Activated T-helper 2 cell treated with anti-CD3 and anti-CD28 coated beads, Interferon-gamma antibody, Interleukin-2, Interleukin-4, amounts not matched to agents 10 μg/mL and 5 μg/mL and 100 μg/mL, durations not matched to agents 14 hours and 24 hours and 36 hours (primary cell): ENCODE data around the gene CLHC1. TPM values are rescaled to one million over a fixed set of nuclear protein-coding genes. Genes with fewer than 3 reads are reported as not detected.
A peak's percentile ranks its signal among the peaks of the same experiment; 100 is the strongest.
"Not testable (repeated sequence)": the region's sequence is repeated elsewhere in the genome, so short reads cannot be mapped to it uniquely, and the experiment has no call there.

Source experiments
- DNase-seq: peaks from one replicate; pipeline ENCODE4 v3.0.0; 2021; ENCODE audit warnings: low spot score
- H3K27ac Mint-ChIP-seq: one replicate; pipeline ENCODE4 v1.8.0; 2021; ENCODE audit warnings: mixed read lengths
- H3K27me3 Mint-ChIP-seq: one replicate; pipeline ENCODE4 v1.8.0; 2021; ENCODE audit warnings: low read depth, mixed read lengths
- H3K36me3 Mint-ChIP-seq: one replicate; pipeline ENCODE4 v1.8.0; 2021; ENCODE audit warnings: low read depth, mixed read lengths
- H3K4me1 Mint-ChIP-seq: one replicate; pipeline ENCODE4 v1.8.0; 2021; ENCODE audit warnings: low read depth, mixed read lengths
- H3K4me3 Mint-ChIP-seq: one replicate; pipeline ENCODE4 v1.8.0; 2021; ENCODE audit warnings: low read depth, mild to moderate bottlenecking, moderate library complexity, mixed read lengths
- H3K9me3 Mint-ChIP-seq: one replicate; pipeline ENCODE4 v1.8.0; 2021; ENCODE audit warnings: mixed read lengths
- intact Hi-C: fragments of 100-400 bp; cut with micrococcal nuclease; formaldehyde crosslinking; loops from one replicate; pipeline ENCODE4 v1.15.1; 2023
- total RNA-seq: library from RNA; stranded (reverse); gene quantifications from 2 replicates; pipeline ENCODE4 v1.2.3, GENCODE V29; 2022

CLHC1 gene
- total RNA-seq, 1 donor from 2014 or later = 12.0 TPM

GRCh38 chr2:55247025-55247424 lies 14.9 kb upstream of the CLHC1 start:
- Mint-ChIP-seq H3K27ac (no peak overlapping the region), H3K36me3 (peaks cover 61% of the 10 kb centered on the region)

GRCh38 chr2:55245411-55245810 lies 13.3 kb upstream of the CLHC1 start:
- H3K27ac Mint-ChIP-seq = no peak overlapping the region
- H3K9me3 Mint-ChIP-seq = no peaks in the 10 kb centered on the region

More at GRCh38 chr2:55247025-55247424, 14.9 kb upstream of the CLHC1 start:
- Mint-ChIP-seq H3K4me3 (no peak overlapping the region), H3K27me3 (no peaks in the 10 kb centered on the region), H3K9me3 (no peaks in the 10 kb centered on the region), H3K4me1 (no peaks in the 10 kb centered on the region)
- intact Hi-C loops = no loop called here
- DNase-seq = no peak

DNA sequence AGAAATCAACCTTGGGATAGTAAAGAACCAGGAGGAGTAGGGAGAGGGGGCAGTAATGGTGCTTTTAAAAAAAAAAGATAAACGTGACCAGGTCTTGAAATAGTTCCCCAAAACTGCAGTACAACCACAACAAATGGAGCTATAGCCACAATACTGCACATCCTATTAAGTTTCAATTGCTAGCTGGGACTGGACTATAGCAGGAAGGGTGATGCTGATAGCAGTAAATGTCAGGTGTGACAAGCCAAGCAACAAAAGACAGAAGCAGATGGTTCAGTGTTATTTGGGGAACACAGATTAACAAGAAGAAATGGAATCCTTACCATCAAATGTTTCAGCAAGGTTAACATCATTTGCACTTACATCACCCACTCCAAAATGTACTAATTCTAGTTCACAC lies 10.5 kb upstream of the CLHC1 start:
- no peaks in the 10 kb centered on the region for H3K9me3 Mint-ChIP-seq
- no peaks in the 10 kb centered on the region for H3K27me3 Mint-ChIP-seq
- H3K36me3 Mint-ChIP-seq = peaks cover 52% of the 10 kb centered on the region
- peaks cover 2% of the 10 kb centered on the region for H3K4me1 Mint-ChIP-seq
- H3K27ac Mint-ChIP-seq = no peak overlapping the region
- DNase-seq = no peak
- intact Hi-C loops = no loop called here
- H3K4me3 Mint-ChIP-seq = no peak overlapping the region

More at GRCh38 chr2:55245411-55245810, 13.3 kb upstream of the CLHC1 start:
- Mint-ChIP-seq H3K4me3 (no peak overlapping the region), H3K27me3 (no peaks in the 10 kb centered on the region), H3K36me3 (peaks cover 51% of the 10 kb centered on the region), H3K4me1 (no peaks in the 10 kb centered on the region)
- DNase-seq = no peak
- intact Hi-C loops = no loop called here

DNA sequence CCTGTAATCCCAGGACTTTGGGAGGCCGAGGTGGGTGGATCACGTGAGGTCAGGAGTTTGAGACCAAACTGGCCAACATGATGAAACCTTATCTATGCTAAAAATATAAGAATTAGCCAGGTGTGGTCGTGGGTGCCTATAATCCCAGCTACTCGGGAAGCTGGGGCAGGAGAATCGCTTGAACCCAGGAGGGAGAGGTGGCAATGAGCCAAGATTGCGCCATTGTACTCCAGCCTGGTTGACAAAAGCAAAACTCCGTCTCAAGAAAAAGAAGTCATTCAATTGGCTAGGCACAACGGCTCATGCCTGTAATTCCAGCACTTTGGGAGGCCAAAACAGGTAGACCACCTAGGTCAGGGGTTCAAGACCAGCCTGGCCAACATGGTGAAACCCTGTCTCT lies 9.5 kb upstream of the CLHC1 start:
- intact Hi-C loops, DNase-seq, H3K27me3 Mint-ChIP-seq, H3K4me3 Mint-ChIP-seq, H3K4me1 Mint-ChIP-seq, H3K9me3 Mint-ChIP-seq, H3K27ac Mint-ChIP-seq: not testable (repeated sequence)
- peaks cover 51% of the 10 kb centered on the region for H3K36me3 Mint-ChIP-seq

DNA sequence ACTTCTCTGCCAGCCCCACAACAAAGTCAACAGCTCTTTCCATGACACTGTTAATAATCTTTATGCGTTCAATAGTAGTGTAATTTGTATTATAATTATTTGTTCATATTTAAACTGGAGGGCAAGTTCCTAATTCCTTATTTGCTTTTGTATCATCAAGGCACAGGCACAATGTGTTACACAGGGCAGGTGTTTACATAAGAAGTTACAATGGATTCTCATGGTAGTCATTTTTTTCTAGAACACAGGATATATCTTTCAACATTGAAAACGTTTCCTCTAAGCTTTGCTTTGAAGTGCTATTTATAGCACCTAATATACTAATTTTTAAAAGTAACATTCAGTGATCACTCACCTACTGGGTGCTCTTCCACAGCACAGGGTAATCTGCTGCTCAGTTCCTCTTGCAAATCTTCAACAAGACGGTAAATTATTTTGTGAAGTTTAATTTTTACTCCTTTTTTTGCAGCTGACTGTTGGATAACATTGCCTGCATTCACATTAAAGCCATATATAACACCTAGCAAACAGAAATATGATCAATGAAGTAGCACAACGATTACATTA lies 7.6 kb upstream of the CLHC1 start:
- Mint-ChIP-seq H3K9me3 (no peaks in the 10 kb centered on the region), H3K27ac (no peak overlapping the region), H3K27me3 (no peaks in the 10 kb centered on the region), H3K36me3 (peaks cover 56% of the 10 kb centered on the region), H3K4me1 (peaks cover 4% of the 10 kb centered on the region), H3K4me3 (no peak overlapping the region)
- DNase-seq = no peak
- intact Hi-C loops = loop anchor here (10.0 kb wide), 1 partner anchor 1475 kb away; the partner anchor contains the start of gene CHAC2

GRCh38 chr2:55236992-55237543 lies 5.0 kb upstream of the CLHC1 start:
- Mint-ChIP-seq H3K27me3 (no peaks in the 10 kb centered on the region), H3K4me3 (no peak overlapping the region), H3K9me3 (no peaks in the 10 kb centered on the region), H3K27ac (no peak overlapping the region), H3K36me3 (peaks cover 67% of the 10 kb centered on the region), H3K4me1 (peaks cover 15% of the 10 kb centered on the region)
- no peak for DNase-seq
- intact Hi-C loops = loop anchor here (10.0 kb wide), 1 partner anchor 1472 kb away; the partner anchor contains the start of gene CHAC2

DNA sequence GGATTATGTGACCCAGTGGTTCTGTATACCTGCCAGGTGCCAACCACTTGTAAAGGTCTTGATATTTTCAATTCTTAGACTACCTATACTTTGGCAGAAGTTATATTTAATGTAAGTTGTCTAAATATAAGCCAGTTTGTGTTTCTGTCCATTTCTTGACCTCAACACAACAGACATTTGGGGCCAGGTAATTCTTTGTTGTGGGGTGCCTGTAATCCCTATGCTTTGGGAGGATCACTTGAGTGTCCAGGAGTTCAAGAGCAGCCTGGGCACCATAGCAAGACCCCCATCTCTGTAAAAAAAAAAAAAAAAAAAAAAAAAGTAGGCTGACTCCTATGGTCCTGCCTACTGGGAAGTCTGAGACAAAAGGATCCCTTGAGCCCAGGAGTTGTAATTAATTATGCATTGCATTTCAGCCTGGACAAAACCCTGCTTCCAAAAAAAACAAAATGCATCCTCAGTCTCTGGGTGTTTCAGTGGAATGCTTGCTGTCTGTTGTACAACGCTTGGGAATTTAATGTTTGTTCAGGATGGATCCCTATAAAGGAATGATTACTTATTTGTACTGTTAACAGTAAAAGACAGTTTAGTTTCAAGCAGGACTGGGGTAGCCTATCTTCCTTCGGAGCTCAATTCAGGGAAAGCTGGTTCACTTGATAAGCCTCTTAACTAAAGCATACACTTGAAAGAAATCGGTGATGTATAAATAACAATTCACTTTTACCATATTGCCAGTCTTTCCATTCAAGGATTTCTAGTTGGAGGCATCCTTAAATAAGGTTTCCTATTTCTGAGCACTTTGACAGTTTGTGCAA lies 3.8 kb upstream of the CLHC1 start:
- DNase-seq = no peak
- intact Hi-C loops = loop anchor here (10.0 kb wide), 1 partner anchor 1471 kb away; the partner anchor contains the start of gene CHAC2
- Mint-ChIP-seq H3K9me3 (no peaks in the 10 kb centered on the region), H3K4me1 (peaks cover 19% of the 10 kb centered on the region), H3K4me3 (no peak overlapping the region), H3K36me3 (peaks cover 68% of the 10 kb centered on the region), H3K27me3 (no peaks in the 10 kb centered on the region), H3K27ac (no peak overlapping the region)

- peaks cover 71% of the 10 kb centered on the region for H3K36me3 Mint-ChIP-seq
- DNase-seq = no peak
- H3K27me3 Mint-ChIP-seq = no peaks in the 10 kb centered on the region
- intact Hi-C loops = loop anchor here (2.0 to 10.0 kb wide), 3 partner anchors 49 to 1469 kb away; partner anchors contain the start of gene CHAC2
- peak overlapping the region; percentile 99 for H3K4me3 Mint-ChIP-seq
- H3K27ac Mint-ChIP-seq = peak overlapping the region; percentile 95
- H3K4me1 Mint-ChIP-seq = peaks cover 33% of the 10 kb centered on the region
- no peaks in the 10 kb centered on the region for H3K9me3 Mint-ChIP-seq
Observed at GRCh38 chr2:55233658-55233940, 1.5 kb upstream of the CLHC1 start.

DNA sequence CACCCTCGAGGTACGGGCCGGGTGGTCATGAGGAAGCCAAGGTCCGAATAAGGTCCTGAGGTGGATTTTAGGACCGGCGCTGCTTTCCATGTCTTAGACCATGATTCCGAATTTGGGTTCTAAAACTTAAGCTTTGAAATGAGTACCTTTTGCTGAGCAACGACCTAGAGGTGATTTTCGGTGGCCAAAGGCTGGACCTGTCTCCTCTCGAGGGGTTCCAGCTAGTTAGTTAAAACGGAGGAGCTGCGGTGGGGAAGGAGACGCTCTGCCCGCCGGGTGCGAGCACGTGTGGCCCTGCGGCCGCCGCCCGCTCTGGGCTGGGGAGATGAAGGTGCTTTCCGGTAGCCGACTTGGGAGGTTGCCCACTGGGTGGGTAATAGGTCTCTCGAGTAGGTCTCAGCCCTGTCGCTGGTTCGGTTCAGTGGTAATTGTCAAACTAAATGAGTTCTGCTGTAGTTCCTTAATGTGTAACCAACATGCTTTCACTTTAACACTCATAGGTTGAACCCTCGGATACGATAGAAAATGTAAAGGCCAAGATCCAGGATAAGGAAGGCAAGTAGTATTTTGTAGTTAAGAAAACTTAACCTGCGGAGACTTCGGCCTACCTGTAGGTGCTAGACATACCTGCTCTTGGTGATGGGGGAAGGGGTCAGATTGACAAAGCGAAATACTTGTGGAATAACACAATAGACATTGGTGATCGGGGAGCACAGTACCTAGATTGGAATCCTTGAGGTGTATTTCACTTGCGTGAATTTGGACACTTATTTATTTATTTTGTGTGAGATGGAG lies 967 bp upstream of the CLHC1 start:
- Mint-ChIP-seq H3K27me3 (no peaks in the 10 kb centered on the region), H3K27ac (peak overlapping the region; percentile 95), H3K4me3 (peak overlapping the region; percentile 99), H3K4me1 (peaks cover 38% of the 10 kb centered on the region), H3K36me3 (peaks cover 71% of the 10 kb centered on the region), H3K9me3 (no peaks in the 10 kb centered on the region)
- peak; percentile 26 for DNase-seq
- intact Hi-C loops = loop anchor here (1.0 to 10.0 kb wide), 9 partner anchors 10 to 1468 kb away; partner anchors contain the start of genes CFAP36, CHAC2, MTIF2 and PPP4R3B

DNA sequence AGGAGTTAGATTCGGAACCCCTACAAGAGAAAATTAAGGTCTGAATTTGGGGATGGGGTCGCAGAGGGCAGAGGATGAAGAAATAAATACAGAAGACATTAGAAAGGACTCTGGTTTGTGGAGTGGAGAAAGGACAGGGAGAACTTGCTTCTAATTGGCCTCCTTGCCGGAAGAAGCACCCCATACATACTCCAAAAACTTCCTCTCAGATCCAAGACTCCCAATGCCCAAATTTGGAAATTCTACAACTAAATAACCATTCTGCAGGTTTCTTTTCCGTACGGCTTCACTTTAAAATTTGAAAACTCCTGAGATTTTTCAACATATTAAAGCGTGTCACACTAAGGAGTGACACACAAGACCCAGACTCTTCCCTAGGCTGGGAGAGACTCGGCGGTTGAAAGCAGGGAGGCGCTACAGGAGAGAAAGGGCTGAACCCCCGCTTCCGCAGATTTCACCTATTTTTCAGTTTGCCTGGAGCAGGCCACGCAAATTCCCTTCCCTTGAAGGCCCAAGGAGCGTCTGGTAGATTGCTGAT lies 478 bp downstream of the CLHC1 start:
- Mint-ChIP-seq H3K27ac (peak overlapping the region; percentile 95), H3K36me3 (peaks cover 67% of the 10 kb centered on the region), H3K27me3 (no peaks in the 10 kb centered on the region), H3K4me1 (peaks cover 43% of the 10 kb centered on the region), H3K9me3 (no peaks in the 10 kb centered on the region), H3K4me3 (peak overlapping the region; percentile 99)
- no peak for DNase-seq
- intact Hi-C loops = loop anchor here (1.0 to 10.0 kb wide), 9 partner anchors 8 to 1467 kb away; partner anchors contain the start of genes CFAP36, CHAC2, MTIF2 and PPP4R3B

- H3K27ac Mint-ChIP-seq = peak overlapping the region; percentile 4
- peaks cover 58% of the 10 kb centered on the region for H3K36me3 Mint-ChIP-seq
- intact Hi-C loops = loop anchor here (5.0 to 10.0 kb wide), 2 partner anchors 52 to 1466 kb away; partner anchors contain the start of gene CHAC2
- H3K4me3 Mint-ChIP-seq = peak overlapping the region; percentile 99
- H3K27me3 Mint-ChIP-seq = no peaks in the 10 kb centered on the region
- no peaks in the 10 kb centered on the region for H3K9me3 Mint-ChIP-seq
- peaks cover 42% of the 10 kb centered on the region for H3K4me1 Mint-ChIP-seq
- no peak for DNase-seq
Observed at GRCh38 chr2:55230551-55230950, 1.5 kb downstream of the CLHC1 start.

GRCh38 chr2:55229221-55229620 lies 2.9 kb downstream of the CLHC1 start:
- peaks cover 44% of the 10 kb centered on the region for H3K36me3 Mint-ChIP-seq
- H3K27ac Mint-ChIP-seq = no peak overlapping the region
- H3K4me3 Mint-ChIP-seq = no peak overlapping the region
- no peak for DNase-seq
- H3K27me3 Mint-ChIP-seq = no peaks in the 10 kb centered on the region
- peaks cover 36% of the 10 kb centered on the region for H3K4me1 Mint-ChIP-seq
- intact Hi-C loops = no loop called here
- H3K9me3 Mint-ChIP-seq = no peaks in the 10 kb centered on the region
